Measurements from ENCODE around the gene ZSCAN30. TPM values are rescaled to one million over a fixed set of nuclear protein-coding genes. Genes with fewer than 3 reads are reported as not detected.
A peak's percentile ranks its signal among the peaks of the same experiment; 100 is the strongest.

Gene ZSCAN30
- total and polyA plus RNA-seq, 2 of the 13 experiments (the other 11 are each of a cell fraction or from before 2014, with no cell fraction given) = 7.4 to 7.7 TPM

DNA sequence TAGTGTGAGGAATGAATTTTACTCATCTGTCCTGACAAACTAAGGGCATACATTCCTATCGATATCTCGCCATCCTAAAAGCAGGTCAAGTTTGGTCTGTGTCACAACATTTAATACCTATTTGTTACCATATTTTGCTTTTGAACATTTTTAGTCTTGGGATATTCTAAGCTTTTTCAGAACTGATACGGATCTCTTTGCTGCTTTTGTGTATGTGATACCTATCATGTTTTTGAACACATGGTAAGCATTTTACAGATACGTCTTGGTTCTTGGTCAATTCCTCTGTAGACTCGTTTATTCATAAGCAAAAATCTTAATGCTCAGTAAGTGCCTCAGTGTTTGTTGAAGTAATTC lies 48.6 kb downstream of the ZSCAN30 start:
- Histone ChIP-seq H2AFZ (ENCODE audit: low read length) (peak overlapping the region; percentile 87), H3K9me3 (ENCODE audit: low read length) (no peaks in the 10 kb centered on the region)
- no peak for FAIRE-seq
- no peak for TF ChIP-seq ZNF326 (CRISPR knock-in tag; IDR thresholded peaks at IDR 0.05; ENCODE audit: borderline replicate concordance)
- no peak for TF ChIP-seq TFDP1 (CRISPR knock-in tag; IDR thresholded peaks at IDR 0.05; ENCODE audit: borderline replicate concordance)
- TF ChIP-seq ZNF788 (CRISPR knock-in tag; IDR thresholded peaks at IDR 0.05; ENCODE audit: borderline replicate concordance) = no peak
- TF ChIP-seq ATM (IDR thresholded peaks at IDR 0.05; ENCODE audit: borderline replicate concordance) = no peak
- no peak for TF ChIP-seq ZSCAN9 (CRISPR knock-in tag; IDR thresholded peaks at IDR 0.05; ENCODE audit: borderline replicate concordance)
- TF ChIP-seq CBX5 (CRISPR knock-in tag; IDR thresholded peaks at IDR 0.05; ENCODE audit: borderline replicate concordance) = no peak
- no peak for TF ChIP-seq KAT7 (CRISPR knock-in tag; IDR thresholded peaks at IDR 0.05; ENCODE audit: borderline replicate concordance)
- TF ChIP-seq RXRB (CRISPR knock-in tag; IDR thresholded peaks at IDR 0.05; ENCODE audit: borderline replicate concordance) = no peak
- TF ChIP-seq U2AF2 (IDR thresholded peaks at IDR 0.05; ENCODE audit: low read depth, low read length) = no peak
- TF ChIP-seq, protein P1, sequence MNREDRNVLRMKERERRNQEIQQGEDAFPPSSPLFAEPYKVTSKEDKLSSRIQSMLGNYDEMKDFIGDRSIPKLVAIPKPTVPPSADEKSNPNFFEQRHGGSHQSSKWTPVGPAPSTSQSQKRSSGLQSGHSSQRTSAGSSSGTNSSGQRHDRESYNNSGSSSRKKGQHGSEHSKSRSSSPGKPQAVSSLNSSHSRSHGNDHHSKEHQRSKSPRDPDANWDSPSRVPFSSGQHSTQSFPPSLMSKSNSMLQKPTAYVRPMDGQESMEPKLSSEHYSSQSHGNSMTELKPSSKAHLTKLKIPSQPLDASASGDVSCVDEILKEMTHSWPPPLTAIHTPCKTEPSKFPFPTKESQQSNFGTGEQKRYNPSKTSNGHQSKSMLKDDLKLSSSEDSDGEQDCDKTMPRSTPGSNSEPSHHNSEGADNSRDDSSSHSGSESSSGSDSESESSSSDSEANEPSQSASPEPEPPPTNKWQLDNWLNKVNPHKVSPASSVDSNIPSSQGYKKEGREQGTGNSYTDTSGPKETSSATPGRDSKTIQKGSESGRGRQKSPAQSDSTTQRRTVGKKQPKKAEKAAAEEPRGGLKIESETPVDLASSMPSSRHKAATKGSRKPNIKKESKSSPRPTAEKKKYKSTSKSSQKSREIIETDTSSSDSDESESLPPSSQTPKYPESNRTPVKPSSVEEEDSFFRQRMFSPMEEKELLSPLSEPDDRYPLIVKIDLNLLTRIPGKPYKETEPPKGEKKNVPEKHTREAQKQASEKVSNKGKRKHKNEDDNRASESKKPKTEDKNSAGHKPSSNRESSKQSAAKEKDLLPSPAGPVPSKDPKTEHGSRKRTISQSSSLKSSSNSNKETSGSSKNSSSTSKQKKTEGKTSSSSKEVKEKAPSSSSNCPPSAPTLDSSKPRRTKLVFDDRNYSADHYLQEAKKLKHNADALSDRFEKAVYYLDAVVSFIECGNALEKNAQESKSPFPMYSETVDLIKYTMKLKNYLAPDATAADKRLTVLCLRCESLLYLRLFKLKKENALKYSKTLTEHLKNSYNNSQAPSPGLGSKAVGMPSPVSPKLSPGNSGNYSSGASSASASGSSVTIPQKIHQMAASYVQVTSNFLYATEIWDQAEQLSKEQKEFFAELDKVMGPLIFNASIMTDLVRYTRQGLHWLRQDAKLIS (CRISPR knock-in tag; IDR thresholded peaks at IDR 0.05) = 0 out of 2 replicates have a peak, but pooled peaks have one; percentile 5
- TF ChIP-seq ZNF784 (CRISPR knock-in tag; IDR thresholded peaks at IDR 0.05; ENCODE audit: borderline replicate concordance) = no peak
- no peak for TF ChIP-seq REXO4 (CRISPR knock-in tag; IDR thresholded peaks at IDR 0.05; ENCODE audit: borderline replicate concordance)
- TF ChIP-seq ZNF546 (CRISPR knock-in tag; conservative IDR thresholded peaks at IDR 0.05) = no peak
- TF ChIP-seq GATAD1 (CRISPR knock-in tag; IDR thresholded peaks at IDR 0.05) = no peak
- TF ChIP-seq ZNF124 (CRISPR knock-in tag; IDR thresholded peaks at IDR 0.05) = no peak
- TF ChIP-seq MXD4 (CRISPR knock-in tag; IDR thresholded peaks at IDR 0.05) = peak; percentile 2; the same call in 1 of the 2 replicates
- TF ChIP-seq, protein P2, sequence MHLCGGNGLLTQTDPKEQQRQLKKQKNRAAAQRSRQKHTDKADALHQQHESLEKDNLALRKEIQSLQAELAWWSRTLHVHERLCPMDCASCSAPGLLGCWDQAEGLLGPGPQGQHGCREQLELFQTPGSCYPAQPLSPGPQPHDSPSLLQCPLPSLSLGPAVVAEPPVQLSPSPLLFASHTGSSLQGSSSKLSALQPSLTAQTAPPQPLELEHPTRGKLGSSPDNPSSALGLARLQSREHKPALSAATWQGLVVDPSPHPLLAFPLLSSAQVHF (CRISPR knock-in tag; IDR thresholded peaks at IDR 0.05) = no peak
- TF ChIP-seq, protein P3, sequence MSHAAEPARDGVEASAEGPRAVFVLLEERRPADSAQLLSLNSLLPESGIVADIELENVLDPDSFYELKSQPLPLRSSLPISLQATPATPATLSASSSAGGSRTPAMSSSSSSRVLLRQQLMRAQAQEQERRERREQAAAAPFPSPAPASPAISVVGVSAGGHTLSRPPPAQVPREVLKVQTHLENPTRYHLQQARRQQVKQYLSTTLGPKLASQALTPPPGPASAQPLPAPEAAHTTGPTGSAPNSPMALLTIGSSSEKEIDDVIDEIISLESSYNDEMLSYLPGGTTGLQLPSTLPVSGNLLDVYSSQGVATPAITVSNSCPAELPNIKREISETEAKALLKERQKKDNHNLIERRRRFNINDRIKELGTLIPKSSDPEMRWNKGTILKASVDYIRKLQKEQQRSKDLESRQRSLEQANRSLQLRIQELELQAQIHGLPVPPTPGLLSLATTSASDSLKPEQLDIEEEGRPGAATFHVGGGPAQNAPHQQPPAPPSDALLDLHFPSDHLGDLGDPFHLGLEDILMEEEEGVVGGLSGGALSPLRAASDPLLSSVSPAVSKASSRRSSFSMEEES (CRISPR knock-in tag; IDR thresholded peaks at IDR 0.05) = no peak

More for the DNA sequence above, 48.6 kb downstream of the ZSCAN30 start:
- no peak for DNase-seq (ENCODE audit: low spot score)
- H3K4me1 ChIP-seq (ENCODE audit: insufficient read depth, low read length) = peaks cover 10% of the 10 kb centered on the region
- peak overlapping the region; percentile 74 to 89 (median 79) for H3K4me3 ChIP-seq (replicated peaks in 1 of 3; ENCODE audit: insufficient read depth in 1 of 3, low read depth in 2 of 3, low read length in 3 of 3)
- intact Hi-C loops (cut with micrococcal nuclease; ENCODE audit: unreplicated experiment) (loop anchor here (2.0 kb wide), 1 partner anchor 49 kb away; the partner anchor contains the start of gene ZSCAN30), in situ Hi-C loops (cut with HindIII; ENCODE audit: extremely low pct_ligation_motif_present, low pct_unique_long_range_greater_than_20kb) (no loop called here)
- H3K27me3 ChIP-seq (ENCODE audit: control insufficient read depth in 1 of 2, insufficient read depth in 2 of 2, low read length in 2 of 2) = no peaks in the 10 kb centered on the region; a peak in 1 of 5 replicates
- H4K20me1 ChIP-seq (ENCODE audit: insufficient read depth, low read length) = no peaks in the 10 kb centered on the region
- H3K79me2 ChIP-seq (ENCODE audit: insufficient read depth, low read length) = no peaks in the 10 kb centered on the region
- TSS peak; percentile 81 for BruUV-seq (replicated peaks)
- POLR2A ChIA-PET = interaction anchor here (1.0 to 2.8 kb wide), 10 partner anchors 9 to 121 kb away, joined by 3 to 44 read pairs (median 6); partner anchors contain the start of genes ZNF24 and ZSCAN30
- peaks cover 0 to 19% of the 10 kb centered on the region in 2 experiments; a peak in 3 of 5 replicates for H3K36me3 ChIP-seq (replicated peaks in 1 of 2; ENCODE audit: control insufficient read depth in 1 of 2, insufficient read depth in 2 of 2, low read length in 2 of 2)
- 0% methylated on average over 5 of the region's 5 CpGs for WGBS (ENCODE audit: low lambda C conversion rate)
- peak overlapping the region; percentile 88 for H3K27ac ChIP-seq (ENCODE audit: extremely low read length, insufficient read depth, low read length)
- CTCF ChIA-PET (ENCODE audit: low intra/inter-chr PET ratio, low total read pairs) = no interaction called here
- ATAC-seq = peak; percentile 3
- H3K4me2 ChIP-seq (ENCODE audit: low read depth, low read length) = peak overlapping the region; percentile 77
- peak overlapping the region; percentile 77 for H3K9ac ChIP-seq (ENCODE audit: insufficient read depth, low read depth, low read length)

Data from HepG2 (cell line).